Fibroblast of peridontal ligament (primary cell): ENCODE data around the gene NKTR.

Experiments used
- DNase-seq: peaks from one replicate; pipeline ENCODE4 v3.0.0-alpha.2; 2010; ENCODE audit errors: extremely low read depth

Gene NKTR

DNA sequence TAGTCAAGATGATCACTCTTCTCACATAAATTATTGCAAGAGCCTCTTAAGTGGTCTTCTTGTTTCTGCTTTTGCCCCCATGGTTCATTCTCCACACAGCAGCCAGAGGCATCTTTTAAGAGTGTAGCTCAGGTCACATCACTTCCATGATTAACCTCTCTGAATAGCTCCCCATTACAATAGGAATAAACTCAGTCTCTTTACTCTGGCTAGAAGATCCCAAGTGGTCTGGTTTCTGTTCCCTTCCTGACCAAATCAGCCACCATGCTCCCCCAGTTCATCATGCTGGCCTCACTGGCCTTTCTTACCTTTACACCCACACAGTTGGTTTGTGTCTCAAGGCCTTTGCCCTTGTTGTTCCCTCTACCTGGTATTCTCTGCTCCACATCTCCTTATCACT is 93.9 kb downstream of the NKTR start:
- no peak for DNase-seq

DNA sequence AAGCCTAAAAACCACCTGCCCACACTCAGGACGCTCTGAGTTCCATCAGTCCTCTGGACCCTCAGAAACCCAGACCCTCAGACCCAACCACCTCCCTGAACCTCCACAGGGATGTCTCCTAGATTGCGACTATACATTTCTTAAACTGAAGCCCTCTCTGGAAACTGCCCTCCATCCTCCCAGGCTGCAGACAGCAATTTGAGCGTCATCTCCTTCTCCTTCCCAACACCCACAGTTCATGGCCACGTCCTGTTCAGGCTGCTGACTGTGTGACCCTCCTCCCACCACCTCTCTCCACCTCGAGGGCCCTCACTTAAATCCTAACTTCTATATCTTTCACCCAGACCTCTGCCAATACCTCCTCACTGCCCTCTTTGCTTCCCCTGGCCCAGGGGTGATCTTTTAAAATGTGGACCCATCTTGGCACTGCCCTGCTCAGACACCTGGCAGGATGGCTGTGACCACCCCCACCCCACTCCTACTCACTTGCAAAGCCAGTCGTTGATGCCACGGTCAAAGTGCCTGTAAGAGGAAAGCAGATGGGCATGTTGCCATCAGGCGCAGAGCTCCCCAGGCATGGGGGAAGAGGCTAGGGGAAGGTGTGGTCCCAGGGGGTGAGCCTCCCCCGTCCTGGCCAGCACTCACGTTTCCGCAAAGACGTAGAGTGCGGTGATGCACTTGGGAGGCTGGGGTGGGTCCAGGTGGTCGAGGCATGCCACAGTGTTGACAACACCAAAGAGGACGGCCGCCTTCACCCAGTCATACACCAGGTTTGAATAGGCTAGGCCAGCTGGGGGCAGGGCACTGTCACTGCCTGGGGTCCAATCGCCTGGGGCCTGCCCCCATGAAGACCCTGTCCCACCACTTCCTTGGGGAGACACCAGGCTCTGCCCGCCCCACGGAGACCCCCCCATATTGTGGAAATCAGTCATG is 96.1 kb downstream of the NKTR start:
- no peak for DNase-seq

DNA sequence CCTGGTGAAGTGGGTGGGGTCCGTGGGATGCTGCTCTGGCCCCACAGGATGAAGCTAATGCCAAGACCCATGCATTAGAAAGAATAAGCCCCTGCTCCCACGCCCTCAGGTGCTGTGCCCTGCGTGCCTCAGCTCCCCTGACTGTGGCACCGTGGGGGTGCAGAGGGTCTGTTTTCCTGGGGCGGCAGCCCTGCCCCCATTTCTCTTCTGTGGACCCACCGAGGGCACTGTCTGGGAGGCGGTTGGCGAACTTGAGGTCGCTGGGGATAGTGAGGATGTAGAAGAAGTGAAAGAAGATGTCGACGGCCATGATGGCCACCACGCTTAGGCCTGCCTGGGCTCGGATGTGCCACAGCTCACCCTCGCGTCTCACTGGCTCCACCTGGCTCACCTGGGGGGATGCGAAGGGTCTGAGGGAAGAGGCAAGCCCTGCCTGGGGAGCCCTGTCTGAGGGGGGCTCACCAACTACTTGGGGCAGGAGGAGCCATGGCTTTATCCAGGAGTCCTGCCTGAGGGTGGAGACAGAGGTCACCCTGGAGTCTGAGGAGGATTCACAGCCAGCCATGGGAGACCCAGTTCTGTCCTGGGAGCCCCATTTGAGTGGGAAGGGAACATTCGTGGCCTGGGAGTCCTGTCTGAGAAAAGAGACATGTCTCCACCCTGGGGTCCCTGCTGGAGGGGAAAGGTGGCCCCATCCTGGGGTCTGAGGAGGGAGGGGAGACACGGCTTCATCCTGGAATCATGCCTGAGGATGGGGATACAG is 97.0 kb downstream of the NKTR start:
- DNase-seq = no peak
